T-cell (primary cell): ENCODE results near the gene KCNIP3. TPM values are rescaled to one million over a fixed set of nuclear protein-coding genes. Genes with fewer than 3 reads are reported as not detected.

Source experiments
- ATAC-seq, 4 experiments: fragments of 200-7000 bp in 3 of 4; fragments of 150-1000 bp in 1 of 4; cut with Tn5 transposase; replicated peaks in 1 of 4; 1 replicate in 3 of 4; 2 replicates in 1 of 4; pipeline ENCODE4 v1.10.0; 2021; ENCODE audit warnings: moderate library complexity in 3 of 4, mild to moderate bottlenecking in 2 of 4, moderate number of reproducible peaks in 1 of 4
- CTCF ChIA-PET, 2 donors: fragments of 300-600 bp; sonication (Branson Sonifier 250); formaldehyde crosslinking; loops; one replicate each; lab custom pipeline; 2022; ENCODE audit warnings: antibody characterized with exemption in 2 of 2; lab: Charles Lee
- POLR2A ChIA-PET, 2 donors: fragments of 300-600 bp; sonication (Branson Sonifier 250); formaldehyde crosslinking; loops; one replicate each; lab custom pipeline; 2022; ENCODE audit warnings: antibody characterized with exemption in 2 of 2; lab: Charles Lee
- DNase-seq, 35 experiments: peaks; one replicate each; pipeline versions ENCODE4 v3.0.0 to v3.0.0-alpha.2; 2013 to 2023
- H3K27ac ChIP-seq: one replicate; pipeline ENCODE4 v1.5.1; 2013; ENCODE audit warnings: low read length
- H3K27me3 ChIP-seq, 2 experiments: replicated peaks in 1 of 2; 1 replicate in 1 of 2; 2 replicates in 1 of 2; pipeline versions ENCODE4 v1.6.1 to v1.7.0; 2013; ENCODE audit warnings: low read length in 1 of 2, mixed read lengths in 1 of 2; ENCODE audit not compliant: control insufficient read depth in 2 of 2, insufficient read depth in 2 of 2; ENCODE audit errors: extremely low read depth in 1 of 2
- H3K36me3 ChIP-seq, 2 donors: 1 replicate in 1 of 2; 2 replicates in 1 of 2; pipeline versions ENCODE4 v1.6.1 to v1.7.0; 2013; ENCODE audit warnings: low read length in 1 of 2; ENCODE audit not compliant: control insufficient read depth in 2 of 2, insufficient read depth in 1 of 2; ENCODE audit errors: extremely low read depth in 1 of 2
- H3K4me1 ChIP-seq, 2 experiments: 1 replicate in 1 of 2; 2 replicates in 1 of 2; pipeline versions ENCODE4 v1.6.1 to v1.7.0; 2013; ENCODE audit warnings: low read length in 2 of 2, mixed read lengths in 1 of 2; ENCODE audit not compliant: insufficient read depth in 2 of 2, control insufficient read depth in 1 of 2; ENCODE audit errors: extremely low read depth in 1 of 2
- H3K4me3 ChIP-seq, 2 donors: 1 replicate in 1 of 2; 2 replicates in 1 of 2; pipeline versions ENCODE4 v1.5.1 to v1.7.0; 2013; ENCODE audit warnings: mild to moderate bottlenecking in 2 of 2, low read length in 1 of 2, moderate library complexity in 1 of 2; ENCODE audit not compliant: control insufficient read depth in 1 of 2; ENCODE audit errors: extremely low read depth in 1 of 2
- H3K9me3 ChIP-seq: 2 replicates; pipeline ENCODE4 v1.7.0; 2013
- H3K27ac Mint-ChIP-seq, 2 donors: one replicate each; pipeline ENCODE4 v1.8.0; 2020 to 2021; ENCODE audit warnings: mild to moderate bottlenecking in 2 of 2, mixed read lengths in 2 of 2
- H3K27me3 Mint-ChIP-seq, 2 donors: one replicate each; pipeline ENCODE4 v1.8.0; 2021 to 2022; ENCODE audit warnings: mixed read lengths in 2 of 2
- H3K36me3 Mint-ChIP-seq: one replicate; pipeline ENCODE4 v1.8.0; 2021; ENCODE audit warnings: mixed read lengths
- H3K4me1 Mint-ChIP-seq, 3 donors: one replicate each; pipeline ENCODE4 v1.8.0; 2020 to 2022; ENCODE audit warnings: mixed read lengths in 3 of 3, mild to moderate bottlenecking in 1 of 3
- H3K4me3 Mint-ChIP-seq, 3 donors: one replicate each; pipeline ENCODE4 v1.8.0; 2020 to 2022; ENCODE audit warnings: mild to moderate bottlenecking in 3 of 3, mixed read lengths in 3 of 3, moderate library complexity in 3 of 3
- H3K9me3 Mint-ChIP-seq, 3 donors: one replicate each; pipeline ENCODE4 v1.8.0; 2020 to 2022; ENCODE audit warnings: mixed read lengths in 3 of 3
- WGBS: methylation state at CpG from one replicate; pipeline ENCODE4 v1.1.5; 2013; ENCODE audit warnings: missing lambda C conversion rate; ENCODE audit not compliant: insufficient coverage; 5-methylcytosine and 5-hydroxymethylcytosine counted together
- total RNA-seq, 35 experiments: library from RNA in 6 of 35; stranded (reverse) in 6 of 35; fragments of 120-200 nt in 1 of 35; gene quantifications; one replicate each; pipeline versions ENCODE4 v1.2.1 to v1.2.4 and lab custom pipeline; 2013 to 2026

The KCNIP3 gene
- total RNA-seq, 5 donors from 2014 or later (not counting 1 experiment from before 2014, with no cell fraction given), result not detected

DNA sequence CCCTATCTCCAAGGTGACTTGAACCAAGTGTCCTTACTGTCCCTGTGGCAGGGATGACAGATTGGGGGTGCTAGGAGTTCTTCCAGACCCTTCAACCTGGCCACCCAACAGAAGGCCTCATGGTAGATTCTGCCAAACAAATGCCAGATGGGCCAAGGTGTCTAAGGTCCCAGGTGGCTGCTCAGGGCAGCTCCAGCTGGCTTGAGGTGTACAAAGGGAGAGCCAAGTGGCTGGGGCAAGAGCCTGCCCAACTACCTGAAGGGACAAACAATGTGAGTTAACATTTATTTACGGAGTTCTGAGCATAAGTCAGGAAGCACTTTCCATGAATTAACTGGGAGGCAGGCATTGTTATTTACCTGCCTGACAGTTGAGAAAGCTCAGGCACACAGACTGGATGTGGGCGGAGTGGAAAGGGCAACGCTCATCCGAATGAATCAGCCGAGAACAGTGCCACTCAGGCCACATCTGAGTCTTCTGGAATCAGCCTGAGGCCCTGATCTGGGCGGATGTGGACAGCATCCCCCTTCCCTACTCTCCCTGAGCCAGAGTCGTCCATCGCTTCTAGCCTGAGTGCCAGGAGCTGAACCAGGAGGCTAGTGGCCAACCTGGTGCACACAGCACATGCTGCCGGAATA, 4.4 kb upstream of the KCNIP3 start:
- ChIA-PET CTCF (no interaction called here), POLR2A (no interaction called here)
- peaks cover 10 to 24% (median 15%) of the 10 kb centered on the region in 3 donors for H3K9me3 Mint-ChIP-seq
- no peak overlapping the region for H3K4me3 Mint-ChIP-seq
- ATAC-seq, result no peak
- peaks cover 0 to 17% of the 10 kb centered on the region in 2 experiments for H3K27me3 ChIP-seq
- peaks cover 0 to 5% (median 0%) of the 10 kb centered on the region in 3 donors for H3K4me1 Mint-ChIP-seq
- no peaks in the 10 kb centered on the region for H3K36me3 ChIP-seq
- WGBS, result 87% methylated on average over 9 of the region's 9 CpGs
- H3K9me3 ChIP-seq, result no peaks in the 10 kb centered on the region
- no peak overlapping the region for H3K27ac ChIP-seq
- H3K27ac Mint-ChIP-seq, result no peak overlapping the region
- no peak overlapping the region for H3K4me3 ChIP-seq
- peaks cover 3% of the 10 kb centered on the region for H3K36me3 Mint-ChIP-seq
- no peaks in the 10 kb centered on the region for H3K27me3 Mint-ChIP-seq
- no peak for DNase-seq
- no peaks in the 10 kb centered on the region for H3K4me1 ChIP-seq

DNA sequence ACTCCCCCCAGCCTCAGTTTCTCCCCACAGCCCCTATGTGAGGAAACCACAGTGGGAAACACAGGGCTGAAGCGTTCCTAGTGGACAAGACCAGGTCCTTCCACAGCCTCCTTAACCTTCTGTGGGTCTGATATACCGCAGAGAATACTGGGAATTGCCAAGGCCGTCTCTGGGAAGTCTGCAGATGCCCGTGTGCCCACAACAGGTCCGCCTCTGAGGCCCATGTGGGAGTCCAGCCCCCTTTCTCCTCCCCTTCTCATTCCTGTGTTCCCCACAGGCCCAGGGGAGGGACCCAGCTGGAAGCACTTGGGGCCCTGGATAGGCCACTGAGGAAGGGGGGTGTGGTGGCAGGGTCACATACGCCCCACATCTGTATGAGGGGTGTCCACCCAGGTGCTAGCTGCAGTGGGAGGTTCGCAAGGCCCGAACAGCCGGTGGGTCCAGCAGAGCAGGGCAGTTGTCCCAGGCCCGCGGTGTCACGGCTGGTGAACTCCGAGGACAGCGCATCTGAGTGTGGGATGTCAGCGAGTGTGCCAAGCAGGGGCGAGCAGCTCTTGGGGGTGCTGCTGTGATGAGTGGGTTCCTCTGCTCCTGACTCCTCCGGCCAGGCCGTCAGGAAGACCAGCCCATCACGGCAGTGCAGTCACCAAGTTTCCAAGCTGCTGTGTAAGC, 2.4 kb upstream of the KCNIP3 start:
- Histone ChIP-seq H3K27ac (no peak overlapping the region), H3K4me1 (no peaks in the 10 kb centered on the region), H3K36me3 (no peaks in the 10 kb centered on the region), H3K27me3 (peaks cover 0 to 21% of the 10 kb centered on the region in 2 experiments), H3K4me3 (no peak overlapping the region), H3K9me3 (no peaks in the 10 kb centered on the region)
- ATAC-seq (no peak), DNase-seq (no peak)
- Mint-ChIP-seq H3K4me3 (no peak overlapping the region), H3K9me3 (peaks cover 10 to 24% (median 15%) of the 10 kb centered on the region in 3 donors), H3K27ac (no peak overlapping the region), H3K27me3 (no peaks in the 10 kb centered on the region), H3K4me1 (peaks cover 0 to 5% (median 0%) of the 10 kb centered on the region in 3 donors), H3K36me3 (peaks cover 3% of the 10 kb centered on the region)
- 91% methylated on average over 14 of the region's 19 CpGs for WGBS
- CTCF ChIA-PET, result no interaction called here
- POLR2A ChIA-PET, result no interaction called here

GRCh38 chr2:95295376-95295775, 1.8 kb upstream of the KCNIP3 start:
- Mint-ChIP-seq H3K27me3 (no peaks in the 10 kb centered on the region), H3K27ac (no peak overlapping the region), H3K4me3 (no peak overlapping the region), H3K9me3 (peaks cover 5 to 19% (median 11%) of the 10 kb centered on the region in 3 donors), H3K36me3 (no peaks in the 10 kb centered on the region), H3K4me1 (peaks cover 0 to 5% (median 0%) of the 10 kb centered on the region in 3 donors)
- Histone ChIP-seq H3K27me3 (peaks cover 0 to 25% of the 10 kb centered on the region in 2 experiments), H3K27ac (no peak overlapping the region), H3K4me1 (no peaks in the 10 kb centered on the region), H3K4me3 (no peak overlapping the region), H3K9me3 (no peaks in the 10 kb centered on the region), H3K36me3 (no peaks in the 10 kb centered on the region)
- ChIA-PET POLR2A (no interaction called here), CTCF (no interaction called here)
- WGBS, result 74% methylated on average over 2 of the region's 6 CpGs
- DNase-seq (no peak), ATAC-seq (no peak)

GRCh38 chr2:95296011-95296410, 1.1 kb upstream of the KCNIP3 start:
- H3K27ac ChIP-seq, result no peak overlapping the region
- H3K4me1 Mint-ChIP-seq, result peaks cover 0 to 5% (median 0%) of the 10 kb centered on the region in 3 donors
- no peak overlapping the region for H3K4me3 ChIP-seq
- no peaks in the 10 kb centered on the region for H3K9me3 ChIP-seq
- H3K27ac Mint-ChIP-seq, result no peak overlapping the region
- H3K9me3 Mint-ChIP-seq, result peaks cover 3 to 13% (median 7%) of the 10 kb centered on the region in 3 donors
- H3K36me3 Mint-ChIP-seq, result no peaks in the 10 kb centered on the region
- DNase-seq (no peak), ATAC-seq (no peak)
- H3K4me3 Mint-ChIP-seq, result no peak overlapping the region
- ChIA-PET CTCF (no interaction called here), POLR2A (no interaction called here)
- H3K27me3 ChIP-seq, result peaks cover 0 to 32% of the 10 kb centered on the region in 2 experiments
- peaks cover 0 to 2% of the 10 kb centered on the region in 2 donors for H3K27me3 Mint-ChIP-seq
- H3K36me3 ChIP-seq, result no peaks in the 10 kb centered on the region
- 52% methylated on average over 2 of the region's 5 CpGs for WGBS
- no peaks in the 10 kb centered on the region for H3K4me1 ChIP-seq

- WGBS, result 78% methylated on average over 5 of the region's 11 CpGs
- ATAC-seq, result no peak
These were observed 670 bp downstream of the KCNIP3 start for GRCh38 chr2:95297639-95298395.

DNA sequence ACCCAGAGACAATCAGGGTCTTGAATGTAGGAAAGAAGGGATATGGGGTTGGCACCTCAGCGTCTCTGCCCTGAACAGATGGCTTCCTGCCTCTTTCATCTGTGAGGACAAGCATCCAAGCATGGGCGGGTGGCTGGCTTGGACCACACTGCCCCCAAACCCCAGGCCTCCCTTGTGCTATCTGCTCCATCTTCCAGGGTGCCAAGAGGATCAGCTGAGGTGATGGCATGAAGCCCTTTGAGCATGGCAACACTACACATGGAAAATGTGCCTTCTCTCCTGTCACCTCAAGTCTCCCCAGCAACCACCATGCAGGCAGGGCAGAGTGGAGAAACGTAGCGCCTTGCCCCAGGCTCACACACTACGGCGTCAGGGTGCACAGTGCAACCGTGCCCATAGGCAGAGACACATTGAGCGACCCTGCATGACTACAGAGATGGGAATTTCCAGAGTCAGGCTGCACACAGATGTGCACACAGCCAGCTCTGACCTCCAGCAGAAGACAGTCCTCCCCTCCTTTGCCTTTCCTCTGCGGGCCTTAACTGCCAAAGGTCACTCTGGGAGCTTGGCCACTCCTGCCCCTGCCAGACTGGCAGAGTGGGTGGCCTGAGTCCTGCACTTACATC, 1.5 kb downstream of the KCNIP3 start:
- Histone ChIP-seq H3K27me3 (peaks cover 0 to 28% of the 10 kb centered on the region in 2 experiments), H3K36me3 (no peaks in the 10 kb centered on the region), H3K27ac (no peak overlapping the region), H3K4me3 (no peak overlapping the region), H3K9me3 (no peaks in the 10 kb centered on the region), H3K4me1 (no peaks in the 10 kb centered on the region)
- Mint-ChIP-seq H3K27me3 (peaks cover 0 to 4% of the 10 kb centered on the region in 2 donors), H3K27ac (no peak overlapping the region), H3K4me3 (no peak overlapping the region), H3K4me1 (peaks cover 0 to 5% (median 0%) of the 10 kb centered on the region in 3 donors), H3K36me3 (no peaks in the 10 kb centered on the region), H3K9me3 (no peaks in the 10 kb centered on the region)
- CTCF ChIA-PET, result no interaction called here
- DNase-seq (no peak), ATAC-seq (no peak)
- WGBS, result 70% methylated on average over 9 of the region's 9 CpGs
- POLR2A ChIA-PET, result no interaction called here

More at GRCh38 chr2:95297639-95298395, 670 bp downstream of the KCNIP3 start:
- Histone ChIP-seq H3K36me3 (no peaks in the 10 kb centered on the region), H3K9me3 (no peaks in the 10 kb centered on the region), H3K4me1 (no peaks in the 10 kb centered on the region), H3K27ac (no peak overlapping the region), H3K4me3 (no peak overlapping the region), H3K27me3 (peaks cover 0 to 33% of the 10 kb centered on the region in 2 experiments)
- H3K27me3 Mint-ChIP-seq, result peaks cover 0 to 4% of the 10 kb centered on the region in 2 donors
- H3K36me3 Mint-ChIP-seq, result no peaks in the 10 kb centered on the region
- no peak for DNase-seq
- H3K4me3 Mint-ChIP-seq, result no peak overlapping the region
- H3K9me3 Mint-ChIP-seq, result no peaks in the 10 kb centered on the region
- H3K4me1 Mint-ChIP-seq, result peaks cover 0 to 5% (median 0%) of the 10 kb centered on the region in 3 donors
- H3K27ac Mint-ChIP-seq, result no peak overlapping the region
- ChIA-PET CTCF (no interaction called here), POLR2A (no interaction called here)
